GM12801 (cell line): ENCODE data around the gene IL1F10.

Experiments used
- CTCF ChIP-seq: IDR thresholded peaks from one replicate; pipeline ENCODE4 v1.5.1; 2011; ENCODE audit warnings: control low read depth; ENCODE audit not compliant: insufficient read length; ENCODE audit errors: extremely low read depth

IL1F10 gene

GRCh38 chr2:113075600-113075999 is 7.8 kb downstream of the IL1F10 start:
- TF ChIP-seq CTCF = no peak

GRCh38 chr2:113076954-113077669 is 9.3 kb downstream of the IL1F10 start:
- TF ChIP-seq CTCF = no peak

- TF ChIP-seq CTCF = no peak
Measured at GRCh38 chr2:113077921-113078320, 10.2 kb downstream of the IL1F10 start.

GRCh38 chr2:113078350-113078839 is 10.6 kb downstream of the IL1F10 start:
- no peak for TF ChIP-seq CTCF

GRCh38 chr2:113079131-113079530 is 11.4 kb downstream of the IL1F10 start:
- TF ChIP-seq CTCF = no peak

GRCh38 chr2:113080134-113080533 is 12.4 kb downstream of the IL1F10 start:
- TF ChIP-seq CTCF = no peak

GRCh38 chr2:113081488-113082210 is 13.9 kb downstream of the IL1F10 start:
- no peak for TF ChIP-seq CTCF
